ENCODE results near the gene HNRNPD. TPM values are rescaled to one million over a fixed set of nuclear protein-coding genes. Genes with fewer than 3 reads are reported as not detected.
A peak's percentile ranks its signal among the peaks of the same experiment; 100 is the strongest.

HNRNPD gene
- total and polyA plus RNA-seq, 2 of the 8 experiments (the other 6 are each of a cell fraction or from before 2014, with no cell fraction given) = 118 to 646 TPM

DNA sequence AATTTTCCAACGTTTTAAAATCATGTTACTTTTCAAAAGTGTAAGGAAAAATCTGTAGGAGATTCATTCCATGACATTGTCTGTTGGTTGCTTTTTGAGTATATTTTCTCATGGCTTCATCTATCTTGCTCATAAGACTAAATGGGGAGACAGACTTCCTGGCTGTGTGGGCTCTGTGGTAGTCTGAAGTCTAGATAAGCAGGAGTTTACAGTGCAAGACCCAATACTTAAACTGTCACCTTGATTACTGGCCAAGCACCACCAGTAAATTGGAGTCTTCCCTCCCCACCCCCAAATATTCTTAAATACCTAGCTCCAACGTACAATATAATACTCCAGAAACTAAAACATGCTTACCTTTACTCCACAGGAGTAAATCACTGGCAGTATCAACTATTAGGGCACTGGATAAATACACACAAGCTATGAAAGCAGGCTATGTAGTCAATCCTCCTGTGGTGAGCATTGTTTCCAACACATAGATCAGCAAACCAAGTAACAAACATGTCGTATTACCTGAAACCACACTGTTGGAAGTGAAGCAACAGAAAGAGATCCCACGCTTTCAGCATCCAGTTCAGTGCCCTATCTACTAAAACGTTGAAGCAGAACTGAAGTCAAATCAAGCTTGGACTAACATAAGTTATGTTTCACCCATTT is 6.2 kb downstream of the HNRNPD start:
- Histone ChIP-seq H2BK12ac (ENCODE audit: low read depth, low read length) (no peak overlapping the region), H3K27ac (ENCODE audit: low read depth, low read length) (no peak overlapping the region), H3K23me2 (ENCODE audit: low read depth, low read length) (peaks cover 2% of the 10 kb centered on the region; the same call in 1 of the 2 replicates), H4K8ac (ENCODE audit: extremely low read depth, insufficient read depth, low read length) (no peak overlapping the region), H2BK15ac (ENCODE audit: low read length) (no peak overlapping the region), H2AK5ac (ENCODE audit: low read depth, low read length) (no peak overlapping the region), H3K56ac (replicated peaks; ENCODE audit: insufficient read length, low read depth, low read length) (no peak overlapping the region), H4K5ac (ENCODE audit: insufficient read length, low read depth, low read length) (no peak overlapping the region), H3K4me2 (ENCODE audit: insufficient read depth in 1 of 2, low read depth in 2 of 2, low read length in 2 of 2) (no peak overlapping the region; a peak in 2 of 4 replicates), H3K4me1 (replicated peaks in 1 of 4; ENCODE audit: control insufficient read depth in 3 of 4, insufficient read depth in 4 of 4, low read length in 3 of 4) (peaks cover 0 to 3% (median 0%) of the 10 kb centered on the region in 4 experiments; a peak in 3 of 7 replicates), H3K18ac (ENCODE audit: extremely low read depth, low read length) (no peak overlapping the region), H3K9me3 (ENCODE audit: insufficient read depth in 2 of 2, low read depth in 1 of 2, low read length in 1 of 2) (no peaks in the 10 kb centered on the region), H3K36me3 (ENCODE audit: control insufficient read depth in 2 of 4, insufficient read depth in 4 of 4, low read length in 3 of 4) (peaks cover 7 to 68% (median 10%) of the 10 kb centered on the region in 4 experiments; a peak in 7 of 8 replicates), H3K23ac (ENCODE audit: insufficient read length) (no peak overlapping the region), H2AFZ (ENCODE audit: low read length) (no peak overlapping the region), H3K14ac (ENCODE audit: insufficient read length) (no peak overlapping the region), H2BK120ac (replicated peaks; ENCODE audit: low read depth, low read length) (no peak overlapping the region), H3K4me3 (ENCODE audit: extremely low read depth in 1 of 4, insufficient read depth in 2 of 4, low read depth in 3 of 4, low read length in 4 of 4) (no peak overlapping the region), H3K79me1 (ENCODE audit: low read depth, low read length) (no peaks in the 10 kb centered on the region), H4K20me1 (replicated peaks in 1 of 2; ENCODE audit: control insufficient read depth in 1 of 2, insufficient read depth in 2 of 2, low read length in 2 of 2) (peaks cover 50 to 52% of the 10 kb centered on the region in 2 experiments), H4K91ac (replicated peaks; ENCODE audit: insufficient read length, low read length) (no peak overlapping the region), H2BK20ac (ENCODE audit: low read length) (no peak overlapping the region), H3K4ac (replicated peaks; ENCODE audit: insufficient read length, low read depth, low read length) (no peak overlapping the region), H2BK5ac (ENCODE audit: low read depth, low read length) (no peak overlapping the region), H3K27me3 (replicated peaks in 1 of 4; ENCODE audit: control insufficient read depth in 3 of 4, extremely low read depth in 1 of 4, insufficient read depth in 3 of 4, low read length in 3 of 4) (no peaks in the 10 kb centered on the region), H3K9ac (replicated peaks in 1 of 4; ENCODE audit: extremely low read depth in 1 of 4, low read depth in 3 of 4, low read length in 3 of 4) (peak overlapping the region in 1 of 4 experiments; percentile 6; a peak in 1 of 7 replicates), H3K79me2 (ENCODE audit: control insufficient read depth in 1 of 2, insufficient read depth in 2 of 2, low read length in 2 of 2) (peaks cover 81 to 100% of the 10 kb centered on the region in 2 experiments)
- TF ChIP-seq CEBPB (IDR thresholded peaks at IDR 0.05; ENCODE audit: low read depth, low read length) (no peak), POLR2A (IDR thresholded peaks at IDR 0.05; ENCODE audit: control extremely low read depth in 1 of 2, low read depth in 2 of 2, low read length in 2 of 2) (0 out of 3 replicates have a peak, but pooled peaks of 1 of the 2 experiments have one; percentile 17)
- FAIRE-seq (no peak), DNase-seq (ENCODE audit: low read depth in 1 of 2, low spot score in 2 of 2) (no peak)
- 86% methylated on average over 5 of the region's 5 CpGs; no CpG with 5 or more reads in 1 of the 2 experiments for WGBS, 2 experiments (ENCODE audit: extremely low coverage in 1 of 2, insufficient coverage in 1 of 2, insufficient read length in 1 of 2, insufficient replicate concordance in 2 of 2, low coverage in 1 of 2, low lambda C conversion rate in 2 of 2, missing lambda C conversion rate in 1 of 2)
- POLR2A ChIA-PET (ENCODE audit: partially characterized antibody) = interaction anchor here (0.6 to 9.1 kb wide), 12 partner anchors 11 to 71 kb away, joined by 3 to 104 read pairs (median 4); partner anchors contain the start of genes ENOPH1 and HNRNPDL
- CTCF ChIA-PET (ENCODE audit: partially characterized antibody) = interaction anchor here (0.6 to 1.1 kb wide), 3 partner anchors 19 to 371 kb away, joined by 3 to 4 read pairs (median 3); no protein-coding TSS in a partner anchor

Measured in H1 (cell line).